ENCODE results near the gene GALNT17. TPM values are rescaled to one million over a fixed set of nuclear protein-coding genes. Genes with fewer than 3 reads are reported as not detected.

Gene GALNT17
- total and polyA plus RNA-seq, 2 experiments from 2014 or later: 11.1 to 65.6 TPM

DNA sequence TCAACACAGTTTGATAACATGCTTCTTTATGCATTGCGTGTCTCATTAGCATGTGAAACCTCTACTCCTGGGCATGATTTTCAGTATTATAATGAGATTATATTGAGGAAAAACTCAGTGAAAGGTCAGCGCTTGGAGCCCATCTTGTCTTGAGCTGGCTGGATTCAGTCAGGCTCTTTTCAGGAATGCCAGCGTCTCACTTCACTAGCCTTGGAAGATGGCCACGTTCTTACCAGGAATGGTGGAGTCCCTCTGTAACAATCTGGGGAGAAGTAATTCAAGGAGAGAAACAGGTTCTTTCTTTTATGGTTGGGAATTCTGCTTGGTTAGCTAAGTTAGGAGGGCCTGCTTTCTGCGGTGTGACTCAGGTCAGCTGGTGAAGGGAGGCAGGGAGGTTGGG is 241.0 kb downstream of the GALNT17 start:
- peaks cover 4% of the 10 kb centered on the region for H3K27me3 Mint-ChIP-seq (ENCODE audit: insufficient read depth, low read depth, poor library complexity)
- H2AFZ ChIP-seq: no peak overlapping the region
- H3K4me3 ChIP-seq: no peak overlapping the region
- no peak for DNase-seq (ENCODE audit: low spot score)
- no peaks in the 10 kb centered on the region for H3K27me3 ChIP-seq (ENCODE audit: insufficient read depth)
- H3K27ac ChIP-seq (ENCODE audit: low read depth): no peak overlapping the region
- no peaks in the 10 kb centered on the region; the same call in 2 of the 3 replicates for H3K4me1 Mint-ChIP-seq
- H3K9me2 ChIP-seq (ENCODE audit: insufficient read depth): peaks cover 4% of the 10 kb centered on the region; the same call in 1 of the 2 replicates
- TF ChIP-seq NANOG (IDR thresholded peaks at IDR 0.05; ENCODE audit: borderline replicate concordance) (no peak), CTCF (conservative IDR thresholded peaks at IDR 0.05; ENCODE audit: low read depth in 2 of 2) (no peak)
- no peaks in the 10 kb centered on the region; the same call in 1 of the 2 replicates for H3K36me3 ChIP-seq (ENCODE audit: insufficient read depth)
- 0 out of 2 replicates have a peak, but pooled peaks cover 3% of the 10 kb centered on the region for H4K20me1 ChIP-seq (replicated peaks; ENCODE audit: insufficient read depth)
- ATAC-seq: no peak
- peaks cover 51% of the 10 kb centered on the region for H3K79me2 ChIP-seq (replicated peaks; ENCODE audit: insufficient read depth)
- no peak overlapping the region for H3K27ac Mint-ChIP-seq
- H3K4me3 Mint-ChIP-seq: no peak overlapping the region
- peaks cover 62% of the 10 kb centered on the region for H3K36me3 Mint-ChIP-seq (ENCODE audit: low read depth)
- 0 out of 2 replicates have a peak, but pooled peaks cover 6% of the 10 kb centered on the region for H3F3A ChIP-seq (replicated peaks; ENCODE audit: low read depth)
- no peaks in the 10 kb centered on the region for H3K4me1 ChIP-seq (ENCODE audit: insufficient read depth)
- H3K9me3 Mint-ChIP-seq: peaks cover 51% of the 10 kb centered on the region
- H3K4me2 ChIP-seq: no peak overlapping the region

- H3K27me3 Mint-ChIP-seq (ENCODE audit: insufficient read depth, low read depth, poor library complexity): peaks cover 9% of the 10 kb centered on the region
- peaks cover 76% of the 10 kb centered on the region for H3K36me3 Mint-ChIP-seq (ENCODE audit: low read depth)
- no peak overlapping the region for H3K4me3 Mint-ChIP-seq
- ATAC-seq (no peak), DNase-seq (ENCODE audit: low spot score) (no peak)
- Histone ChIP-seq H3K9me2 (ENCODE audit: insufficient read depth) (peaks cover 4% of the 10 kb centered on the region; the same call in 1 of the 2 replicates), H3K79me2 (replicated peaks; ENCODE audit: insufficient read depth) (peaks cover 40% of the 10 kb centered on the region), H3F3A (replicated peaks; ENCODE audit: low read depth) (0 out of 2 replicates have a peak, but pooled peaks cover 6% of the 10 kb centered on the region), H3K36me3 (ENCODE audit: insufficient read depth) (no peaks in the 10 kb centered on the region; the same call in 1 of the 2 replicates), H3K27me3 (ENCODE audit: insufficient read depth) (no peaks in the 10 kb centered on the region), H3K4me1 (ENCODE audit: insufficient read depth) (no peaks in the 10 kb centered on the region), H3K4me3 (no peak overlapping the region), H3K4me2 (no peak overlapping the region), H2AFZ (no peak overlapping the region), H4K20me1 (replicated peaks; ENCODE audit: insufficient read depth) (no peaks in the 10 kb centered on the region), H3K27ac (ENCODE audit: low read depth) (no peak overlapping the region)
- peaks cover 66% of the 10 kb centered on the region for H3K9me3 Mint-ChIP-seq
- H3K4me1 Mint-ChIP-seq: no peaks in the 10 kb centered on the region; the same call in 2 of the 3 replicates
- no peak overlapping the region for H3K27ac Mint-ChIP-seq
- TF ChIP-seq, protein P1, sequence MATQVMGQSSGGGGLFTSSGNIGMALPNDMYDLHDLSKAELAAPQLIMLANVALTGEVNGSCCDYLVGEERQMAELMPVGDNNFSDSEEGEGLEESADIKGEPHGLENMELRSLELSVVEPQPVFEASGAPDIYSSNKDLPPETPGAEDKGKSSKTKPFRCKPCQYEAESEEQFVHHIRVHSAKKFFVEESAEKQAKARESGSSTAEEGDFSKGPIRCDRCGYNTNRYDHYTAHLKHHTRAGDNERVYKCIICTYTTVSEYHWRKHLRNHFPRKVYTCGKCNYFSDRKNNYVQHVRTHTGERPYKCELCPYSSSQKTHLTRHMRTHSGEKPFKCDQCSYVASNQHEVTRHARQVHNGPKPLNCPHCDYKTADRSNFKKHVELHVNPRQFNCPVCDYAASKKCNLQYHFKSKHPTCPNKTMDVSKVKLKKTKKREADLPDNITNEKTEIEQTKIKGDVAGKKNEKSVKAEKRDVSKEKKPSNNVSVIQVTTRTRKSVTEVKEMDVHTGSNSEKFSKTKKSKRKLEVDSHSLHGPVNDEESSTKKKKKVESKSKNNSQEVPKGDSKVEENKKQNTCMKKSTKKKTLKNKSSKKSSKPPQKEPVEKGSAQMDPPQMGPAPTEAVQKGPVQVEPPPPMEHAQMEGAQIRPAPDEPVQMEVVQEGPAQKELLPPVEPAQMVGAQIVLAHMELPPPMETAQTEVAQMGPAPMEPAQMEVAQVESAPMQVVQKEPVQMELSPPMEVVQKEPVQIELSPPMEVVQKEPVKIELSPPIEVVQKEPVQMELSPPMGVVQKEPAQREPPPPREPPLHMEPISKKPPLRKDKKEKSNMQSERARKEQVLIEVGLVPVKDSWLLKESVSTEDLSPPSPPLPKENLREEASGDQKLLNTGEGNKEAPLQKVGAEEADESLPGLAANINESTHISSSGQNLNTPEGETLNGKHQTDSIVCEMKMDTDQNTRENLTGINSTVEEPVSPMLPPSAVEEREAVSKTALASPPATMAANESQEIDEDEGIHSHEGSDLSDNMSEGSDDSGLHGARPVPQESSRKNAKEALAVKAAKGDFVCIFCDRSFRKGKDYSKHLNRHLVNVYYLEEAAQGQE (IDR thresholded peaks at IDR 0.05; ENCODE audit: unreplicated experiment): no peak
- TF ChIP-seq STAT1 (IDR thresholded peaks at IDR 0.05; ENCODE audit: unreplicated experiment): no peak
- no peak for TF ChIP-seq POLR2AphosphoS5 (IDR thresholded peaks at IDR 0.05; ENCODE audit: low read depth)
- TF ChIP-seq NANOG (IDR thresholded peaks at IDR 0.05; ENCODE audit: borderline replicate concordance): no peak
- TF ChIP-seq CTCF (conservative IDR thresholded peaks at IDR 0.05; ENCODE audit: low read depth in 2 of 2): no peak
- TF ChIP-seq EZH2 (IDR thresholded peaks at IDR 0.05; ENCODE audit: low read depth, unreplicated experiment): no peak
- TF ChIP-seq EZH2phosphoT487 (IDR thresholded peaks at IDR 0.05; ENCODE audit: unreplicated experiment): no peak
These were observed 245.1 kb downstream of the GALNT17 start for GRCh38 chr7:71377062-71377461.

All from GM23338 (cell line).